Colonic mucosa (tissue), 4 donors: ENCODE measurements around the gene PLCB1. TPM values are rescaled to one million over a fixed set of nuclear protein-coding genes. Genes with fewer than 3 reads are reported as not detected.

Experiments
- DNase-seq: peaks from one replicate; pipeline ENCODE4 v3.0.0-alpha.2; 2020
- H3K27ac ChIP-seq: fragments of 200-600 bp; one replicate; pipeline ENCODE4 v1.8.0; 2021
- H3K27me3 ChIP-seq: fragments of 200-600 bp; one replicate; pipeline ENCODE4 v1.8.0; 2021
- H3K36me3 ChIP-seq: fragments of 200-600 bp; one replicate; pipeline ENCODE4 v1.8.0; 2021
- H3K4me1 ChIP-seq: fragments of 200-600 bp; one replicate; pipeline ENCODE4 v1.8.0; 2021; ENCODE audit warnings: mild to moderate bottlenecking
- H3K4me3 ChIP-seq: fragments of 200-600 bp; one replicate; pipeline ENCODE4 v1.8.0; 2021
- H3K9ac ChIP-seq, 2 donors: one replicate each; pipeline ENCODE4 v1.7.0; 2013; ENCODE audit warnings: control low read depth in 2 of 2, low read depth in 2 of 2, low read length in 2 of 2
- H3K9me3 ChIP-seq: fragments of 200-600 bp; one replicate; pipeline ENCODE4 v1.8.0; 2021
- intact Hi-C: fragments of 100-400 bp; cut with DNase I; formaldehyde crosslinking; loops from one replicate; pipeline ENCODE4 v1.14.1; 2022
- total RNA-seq, 2 donors: library from RNA; stranded (reverse); fragmentation: NEBNext Ultra II Directional in 1 of 2; extraction: Animal tissue kit (Norgen Biotek cat#: 25700) in 1 of 2; gene quantifications; one replicate each; pipeline ENCODE4 v1.2.1, GENCODE V29; 2021
- TF ChIP-seq, protein P1 (sequence below): fragments of 200-600 bp; IDR thresholded peaks from one replicate; pipeline ENCODE4 v1.8.0; 2022; ENCODE audit warnings: antibody characterized with exemption, mild to moderate bottlenecking
- donor health status: healthy.
- donor health status: DM: no; HTN: no; CAD: no.
- donor health status: DM: no; HTN: no; CAD: no.

PLCB1 gene
- total RNA-seq, 2 donors from 2014 or later, result 8.3 to 9.6 TPM

DNA sequence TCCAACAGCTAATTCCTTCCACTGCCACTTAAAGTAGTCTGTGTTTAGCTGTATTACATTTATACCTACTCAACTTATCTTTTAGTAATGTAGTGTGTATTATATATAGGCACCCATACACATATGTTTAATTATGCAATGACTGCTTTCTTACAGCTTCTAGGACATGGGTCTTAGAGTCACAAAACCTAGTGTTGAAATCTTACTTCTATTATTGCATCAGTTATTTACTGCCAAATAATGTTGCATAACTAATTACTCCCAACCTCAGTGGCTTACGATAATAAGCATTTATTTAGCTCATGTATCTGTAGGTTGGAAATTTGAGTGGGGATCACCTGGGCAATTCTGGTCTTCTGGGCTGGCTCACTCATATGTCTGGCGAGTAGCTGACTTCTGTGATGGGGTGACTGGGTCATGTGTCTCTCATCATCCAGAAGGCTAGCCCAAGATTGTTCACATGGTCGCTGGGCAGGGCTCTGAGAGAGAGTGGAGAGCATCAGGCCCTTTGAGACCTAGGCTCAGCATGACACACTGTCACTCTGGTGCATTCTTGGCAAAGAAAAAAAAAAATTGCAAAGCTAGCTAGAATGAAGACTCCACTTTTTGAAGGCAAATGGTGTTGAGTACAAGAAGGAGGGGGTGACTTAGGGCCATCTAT lies 187.0 kb downstream of the PLCB1 start:
- no peaks in the 10 kb centered on the region for H3K27me3 ChIP-seq
- H3K36me3 ChIP-seq, result no peaks in the 10 kb centered on the region
- DNase-seq, result no peak
- H3K27ac ChIP-seq, result no peak overlapping the region
- no peak overlapping the region for H3K9ac ChIP-seq
- H3K4me1 ChIP-seq, result no peaks in the 10 kb centered on the region
- H3K4me3 ChIP-seq, result no peak overlapping the region
- TF ChIP-seq, protein P1, sequence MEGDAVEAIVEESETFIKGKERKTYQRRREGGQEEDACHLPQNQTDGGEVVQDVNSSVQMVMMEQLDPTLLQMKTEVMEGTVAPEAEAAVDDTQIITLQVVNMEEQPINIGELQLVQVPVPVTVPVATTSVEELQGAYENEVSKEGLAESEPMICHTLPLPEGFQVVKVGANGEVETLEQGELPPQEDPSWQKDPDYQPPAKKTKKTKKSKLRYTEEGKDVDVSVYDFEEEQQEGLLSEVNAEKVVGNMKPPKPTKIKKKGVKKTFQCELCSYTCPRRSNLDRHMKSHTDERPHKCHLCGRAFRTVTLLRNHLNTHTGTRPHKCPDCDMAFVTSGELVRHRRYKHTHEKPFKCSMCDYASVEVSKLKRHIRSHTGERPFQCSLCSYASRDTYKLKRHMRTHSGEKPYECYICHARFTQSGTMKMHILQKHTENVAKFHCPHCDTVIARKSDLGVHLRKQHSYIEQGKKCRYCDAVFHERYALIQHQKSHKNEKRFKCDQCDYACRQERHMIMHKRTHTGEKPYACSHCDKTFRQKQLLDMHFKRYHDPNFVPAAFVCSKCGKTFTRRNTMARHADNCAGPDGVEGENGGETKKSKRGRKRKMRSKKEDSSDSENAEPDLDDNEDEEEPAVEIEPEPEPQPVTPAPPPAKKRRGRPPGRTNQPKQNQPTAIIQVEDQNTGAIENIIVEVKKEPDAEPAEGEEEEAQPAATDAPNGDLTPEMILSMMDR, result no peak
- no peaks in the 10 kb centered on the region for H3K9me3 ChIP-seq
- intact Hi-C loops, result no loop called here

DNA sequence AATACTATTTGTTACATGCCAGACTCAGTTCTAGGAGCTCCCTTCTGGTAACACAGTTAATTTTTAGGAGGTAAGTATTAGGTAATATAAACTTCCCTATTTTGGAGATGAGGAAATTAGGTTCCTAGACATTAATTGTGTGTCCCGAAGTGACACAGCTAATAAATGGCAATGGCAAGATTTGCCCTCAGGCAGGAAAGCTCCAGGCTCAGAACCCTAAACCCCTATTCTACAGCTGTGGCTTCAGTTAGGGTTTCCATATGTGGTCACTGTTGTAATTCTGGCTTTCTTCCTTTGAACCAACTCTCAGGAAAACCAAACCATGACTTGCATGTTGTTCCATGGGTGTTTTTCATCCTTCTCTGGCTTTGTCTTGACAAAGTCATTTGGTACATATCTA lies 188.2 kb downstream of the PLCB1 start:
- DNase-seq, result no peak
- no peaks in the 10 kb centered on the region for H3K36me3 ChIP-seq
- H3K4me1 ChIP-seq, result no peaks in the 10 kb centered on the region
- no peaks in the 10 kb centered on the region for H3K9me3 ChIP-seq
- H3K27ac ChIP-seq, result no peak overlapping the region
- intact Hi-C loops, result no loop called here
- TF ChIP-seq, protein P1, result no peak
- no peaks in the 10 kb centered on the region for H3K27me3 ChIP-seq
- H3K4me3 ChIP-seq, result no peak overlapping the region
- H3K9ac ChIP-seq, result no peak overlapping the region

DNA sequence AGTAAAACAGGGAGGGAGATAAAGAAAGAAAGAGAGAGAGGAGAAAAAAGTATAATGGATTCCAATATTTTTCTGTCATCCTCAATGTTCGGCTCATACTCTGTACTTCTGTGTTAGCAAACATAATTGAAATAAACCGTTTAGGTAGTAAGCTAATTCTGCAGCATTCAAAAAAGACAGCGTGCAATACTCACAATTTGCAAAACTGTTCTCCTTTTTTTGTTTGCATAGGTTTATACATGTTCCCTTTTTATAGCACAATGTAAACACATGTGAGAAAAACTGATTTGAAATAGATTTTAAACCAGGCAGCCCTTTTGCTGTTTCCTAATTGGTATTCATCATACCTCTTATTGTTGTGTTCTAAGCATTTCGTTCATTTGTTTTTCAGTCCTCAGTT lies 188.9 kb downstream of the PLCB1 start:
- Histone ChIP-seq H3K27ac (no peak overlapping the region), H3K4me3 (no peak overlapping the region), H3K9me3 (no peaks in the 10 kb centered on the region), H3K4me1 (no peaks in the 10 kb centered on the region), H3K27me3 (no peaks in the 10 kb centered on the region), H3K36me3 (no peaks in the 10 kb centered on the region), H3K9ac (no peak overlapping the region)
- intact Hi-C loops, result no loop called here
- TF ChIP-seq, protein P1, result no peak
- no peak for DNase-seq

DNA sequence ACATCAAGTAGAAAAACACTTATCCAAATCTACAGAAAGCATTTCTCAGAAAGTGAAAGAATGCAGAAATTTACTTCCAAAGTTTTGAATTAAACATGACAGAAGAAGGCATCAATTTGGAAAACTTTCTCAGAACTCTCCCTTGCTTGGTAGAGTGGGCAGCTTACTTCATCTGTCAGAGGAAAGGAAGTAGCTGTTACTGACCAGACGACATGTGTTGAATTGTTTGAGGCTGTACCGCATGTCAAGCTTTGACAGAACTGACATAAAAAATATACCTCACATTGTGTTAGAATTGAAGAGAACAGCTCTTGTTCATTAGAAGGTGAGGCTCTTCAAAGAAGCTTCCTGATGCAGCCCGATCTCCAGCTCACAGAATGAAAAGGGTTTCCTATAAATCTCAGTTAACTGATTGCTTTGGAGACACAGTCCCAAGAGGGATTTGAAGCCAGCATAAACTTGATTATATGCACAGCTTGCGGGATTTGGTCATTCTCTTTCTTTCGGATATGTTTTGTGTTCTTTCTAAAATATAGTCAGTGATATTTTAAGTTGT lies 190.7 kb downstream of the PLCB1 start:
- Histone ChIP-seq H3K9me3 (no peaks in the 10 kb centered on the region), H3K27me3 (no peaks in the 10 kb centered on the region), H3K36me3 (no peaks in the 10 kb centered on the region), H3K9ac (no peak overlapping the region), H3K27ac (no peak overlapping the region), H3K4me3 (no peak overlapping the region), H3K4me1 (no peaks in the 10 kb centered on the region)
- intact Hi-C loops, result no loop called here
- DNase-seq, result no peak
- TF ChIP-seq, protein P1, result no peak

DNA sequence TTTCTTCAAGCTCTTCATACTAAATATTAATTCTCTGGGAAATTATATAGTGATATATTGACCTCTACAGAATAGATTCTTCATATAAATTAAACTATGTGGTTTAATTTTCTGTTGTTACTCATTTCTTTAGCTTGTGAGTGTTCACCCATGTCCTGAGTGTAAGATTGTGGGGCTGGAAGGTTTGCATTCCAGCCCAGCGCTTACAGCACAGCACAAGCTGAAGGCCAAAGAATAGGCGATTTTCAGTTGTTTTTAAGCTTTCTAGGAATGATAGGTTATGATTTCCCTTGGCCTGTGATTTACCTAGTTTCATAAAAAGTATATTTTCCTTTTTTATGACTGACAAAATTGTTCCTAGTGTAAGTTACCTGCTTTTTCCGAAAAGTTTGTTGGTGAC lies 194.1 kb downstream of the PLCB1 start:
- no peak overlapping the region for H3K9ac ChIP-seq
- H3K27me3 ChIP-seq, result no peaks in the 10 kb centered on the region
- intact Hi-C loops, result no loop called here
- no peaks in the 10 kb centered on the region for H3K9me3 ChIP-seq
- H3K27ac ChIP-seq, result no peak overlapping the region
- no peaks in the 10 kb centered on the region for H3K36me3 ChIP-seq
- TF ChIP-seq, protein P1, result no peak
- DNase-seq, result no peak
- H3K4me1 ChIP-seq, result no peaks in the 10 kb centered on the region
- H3K4me3 ChIP-seq, result no peak overlapping the region
